Measurements from ENCODE around the gene HSD17B2.
A peak's percentile ranks its signal among the peaks of the same experiment; 100 is the strongest.

HSD17B2 gene

GRCh38 chr16:82111944-82112343 lies 76.9 kb downstream of the HSD17B2 start:
- no peak overlapping the region for H3K27ac ChIP-seq (ENCODE audit: poor library complexity, severe bottlenecking)
- TF ChIP-seq CTCF (IDR thresholded peaks at IDR 0.05; ENCODE audit: poor library complexity, severe bottlenecking): no peak
- H3K27me3 ChIP-seq (ENCODE audit: insufficient read depth, poor library complexity, severe bottlenecking): no peaks in the 10 kb centered on the region
- DNase-seq (ENCODE audit: low spot score): no peak
- no peaks in the 10 kb centered on the region for H3K4me1 ChIP-seq (ENCODE audit: insufficient read depth, poor library complexity, severe bottlenecking)
- H3K4me3 ChIP-seq (ENCODE audit: severe bottlenecking): no peak overlapping the region
- no peaks in the 10 kb centered on the region for H3K9me3 ChIP-seq (ENCODE audit: severe bottlenecking)
- ATAC-seq (ENCODE audit: low read depth): peak; percentile 73
- H3K36me3 ChIP-seq (ENCODE audit: low read depth): no peaks in the 10 kb centered on the region

- ATAC-seq (ENCODE audit: low read depth) (no peak), DNase-seq (ENCODE audit: low spot score) (no peak)
- Histone ChIP-seq H3K4me3 (ENCODE audit: severe bottlenecking) (no peak overlapping the region), H3K27me3 (ENCODE audit: insufficient read depth, poor library complexity, severe bottlenecking) (no peaks in the 10 kb centered on the region), H3K27ac (ENCODE audit: poor library complexity, severe bottlenecking) (no peak overlapping the region), H3K9me3 (ENCODE audit: severe bottlenecking) (no peaks in the 10 kb centered on the region), H3K4me1 (ENCODE audit: insufficient read depth, poor library complexity, severe bottlenecking) (no peaks in the 10 kb centered on the region), H3K36me3 (ENCODE audit: low read depth) (no peaks in the 10 kb centered on the region)
- TF ChIP-seq CTCF (IDR thresholded peaks at IDR 0.05; ENCODE audit: poor library complexity, severe bottlenecking): no peak
Measured at GRCh38 chr16:82113741-82114140, 78.7 kb downstream of the HSD17B2 start.

- no peaks in the 10 kb centered on the region for H3K4me1 ChIP-seq (ENCODE audit: insufficient read depth, poor library complexity, severe bottlenecking)
- H3K27ac ChIP-seq (ENCODE audit: poor library complexity, severe bottlenecking): no peak overlapping the region
- H3K4me3 ChIP-seq (ENCODE audit: severe bottlenecking): no peak overlapping the region
- H3K9me3 ChIP-seq (ENCODE audit: severe bottlenecking): no peaks in the 10 kb centered on the region
- no peaks in the 10 kb centered on the region for H3K27me3 ChIP-seq (ENCODE audit: insufficient read depth, poor library complexity, severe bottlenecking)
- H3K36me3 ChIP-seq (ENCODE audit: low read depth): no peaks in the 10 kb centered on the region
- DNase-seq (ENCODE audit: low spot score) (no peak), ATAC-seq (ENCODE audit: low read depth) (no peak)
- TF ChIP-seq CTCF (IDR thresholded peaks at IDR 0.05; ENCODE audit: poor library complexity, severe bottlenecking): no peak
Measured at GRCh38 chr16:82116535-82116934, 81.5 kb downstream of the HSD17B2 start.

GRCh38 chr16:82118749-82119148 lies 83.7 kb downstream of the HSD17B2 start:
- Histone ChIP-seq H3K36me3 (ENCODE audit: low read depth) (no peaks in the 10 kb centered on the region), H3K4me1 (ENCODE audit: insufficient read depth, poor library complexity, severe bottlenecking) (no peaks in the 10 kb centered on the region), H3K9me3 (ENCODE audit: severe bottlenecking) (no peaks in the 10 kb centered on the region), H3K27ac (ENCODE audit: poor library complexity, severe bottlenecking) (no peak overlapping the region), H3K27me3 (ENCODE audit: insufficient read depth, poor library complexity, severe bottlenecking) (no peaks in the 10 kb centered on the region), H3K4me3 (ENCODE audit: severe bottlenecking) (no peak overlapping the region)
- ATAC-seq (ENCODE audit: low read depth): no peak
- DNase-seq (ENCODE audit: low spot score): no peak
- no peak for TF ChIP-seq CTCF (IDR thresholded peaks at IDR 0.05; ENCODE audit: poor library complexity, severe bottlenecking)

- ATAC-seq (ENCODE audit: low read depth): no peak
- no peak overlapping the region for H3K4me3 ChIP-seq (ENCODE audit: severe bottlenecking)
Measured at GRCh38 chr16:82119405-82119804, 84.4 kb downstream of the HSD17B2 start.

More at GRCh38 chr16:82119405-82119804, 84.4 kb downstream of the HSD17B2 start:
- H3K27me3 ChIP-seq (ENCODE audit: insufficient read depth, poor library complexity, severe bottlenecking): no peaks in the 10 kb centered on the region
- no peak for DNase-seq (ENCODE audit: low spot score)
- H3K36me3 ChIP-seq (ENCODE audit: low read depth): no peaks in the 10 kb centered on the region
- H3K4me1 ChIP-seq (ENCODE audit: insufficient read depth, poor library complexity, severe bottlenecking): no peaks in the 10 kb centered on the region
- H3K9me3 ChIP-seq (ENCODE audit: severe bottlenecking): no peaks in the 10 kb centered on the region
- H3K27ac ChIP-seq (ENCODE audit: poor library complexity, severe bottlenecking): no peak overlapping the region
- TF ChIP-seq CTCF (IDR thresholded peaks at IDR 0.05; ENCODE audit: poor library complexity, severe bottlenecking): no peak
